Tibial artery (tissue), 4 donors: ENCODE data around the gene FH.
A peak's percentile ranks its signal among the peaks of the same experiment; 100 is the strongest.

Experiments
- DNase-seq, 2 donors: peaks; one replicate each; pipeline ENCODE4 v3.0.0-alpha.2; 2019
- H3K27ac ChIP-seq, 2 donors: fragments of 200-600 bp; sonication (generic) in 1 of 2; 1 replicate in 1 of 2; 2 replicates in 1 of 2; pipeline ENCODE4 v1.5.1; 2018 to 2019; ENCODE audit warnings: mild to moderate bottlenecking in 1 of 2
- H3K27me3 ChIP-seq, 2 donors: fragments of 200-600 bp; sonication (generic) in 1 of 2; one replicate each; pipeline versions ENCODE4 v1.5.1 to v1.6.0; 2016 to 2019
- H3K36me3 ChIP-seq, 3 donors: fragments of 200-600 bp; sonication (generic) in 2 of 3; one replicate each; pipeline ENCODE4 v1.5.1; 2016 to 2019; ENCODE audit warnings: mild to moderate bottlenecking in 2 of 3
- H3K4me1 ChIP-seq, 4 donors: fragments of 200-600 bp; sonication (generic) in 2 of 4; 1 replicate in 3 of 4; 2 replicates in 1 of 4; pipeline ENCODE4 v1.5.1; 2016 to 2019
- H3K4me3 ChIP-seq, 2 donors: fragments of 200-600 bp; sonication (generic) in 1 of 2; 1 replicate in 1 of 2; 2 replicates in 1 of 2; pipeline ENCODE4 v1.5.1; 2018 to 2019; ENCODE audit warnings: mild to moderate bottlenecking in 2 of 2
- H3K9me3 ChIP-seq, 3 donors: fragments of 200-600 bp; sonication (generic) in 1 of 3; one replicate each; pipeline ENCODE4 v1.5.1; 2016 to 2019
- intact Hi-C: fragments of 100-400 bp; cut with DNase I; formaldehyde crosslinking; loops from one replicate; pipeline ENCODE4 v1.15.0; 2023; ENCODE audit warnings: low total_unique reads
- TF ChIP-seq, protein P1 (sequence below), 2 experiments: fragments of 200-600 bp in 1 of 2; fragments of 450-650 bp in 1 of 2; IDR thresholded peaks; one replicate each; pipeline ENCODE4 v1.5.1; 2017 to 2019; ENCODE audit warnings: antibody characterized with exemption in 2 of 2, mild to moderate bottlenecking in 1 of 2, moderate library complexity in 1 of 2

Gene FH

GRCh38 chr1:241555526-241555925, 36.0 kb upstream of the FH start:
- H3K27ac ChIP-seq: no peak overlapping the region
- H3K27me3 ChIP-seq: no peaks in the 10 kb centered on the region
- no peaks in the 10 kb centered on the region for H3K9me3 ChIP-seq
- no peaks in the 10 kb centered on the region for H3K4me1 ChIP-seq
- no peak overlapping the region for H3K4me3 ChIP-seq
- H3K36me3 ChIP-seq: no peaks in the 10 kb centered on the region
- intact Hi-C loops: no loop called here
- no peak for DNase-seq
- TF ChIP-seq, protein P1, sequence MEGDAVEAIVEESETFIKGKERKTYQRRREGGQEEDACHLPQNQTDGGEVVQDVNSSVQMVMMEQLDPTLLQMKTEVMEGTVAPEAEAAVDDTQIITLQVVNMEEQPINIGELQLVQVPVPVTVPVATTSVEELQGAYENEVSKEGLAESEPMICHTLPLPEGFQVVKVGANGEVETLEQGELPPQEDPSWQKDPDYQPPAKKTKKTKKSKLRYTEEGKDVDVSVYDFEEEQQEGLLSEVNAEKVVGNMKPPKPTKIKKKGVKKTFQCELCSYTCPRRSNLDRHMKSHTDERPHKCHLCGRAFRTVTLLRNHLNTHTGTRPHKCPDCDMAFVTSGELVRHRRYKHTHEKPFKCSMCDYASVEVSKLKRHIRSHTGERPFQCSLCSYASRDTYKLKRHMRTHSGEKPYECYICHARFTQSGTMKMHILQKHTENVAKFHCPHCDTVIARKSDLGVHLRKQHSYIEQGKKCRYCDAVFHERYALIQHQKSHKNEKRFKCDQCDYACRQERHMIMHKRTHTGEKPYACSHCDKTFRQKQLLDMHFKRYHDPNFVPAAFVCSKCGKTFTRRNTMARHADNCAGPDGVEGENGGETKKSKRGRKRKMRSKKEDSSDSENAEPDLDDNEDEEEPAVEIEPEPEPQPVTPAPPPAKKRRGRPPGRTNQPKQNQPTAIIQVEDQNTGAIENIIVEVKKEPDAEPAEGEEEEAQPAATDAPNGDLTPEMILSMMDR (IDR thresholded peaks at IDR 0.05): no peak

DNA sequence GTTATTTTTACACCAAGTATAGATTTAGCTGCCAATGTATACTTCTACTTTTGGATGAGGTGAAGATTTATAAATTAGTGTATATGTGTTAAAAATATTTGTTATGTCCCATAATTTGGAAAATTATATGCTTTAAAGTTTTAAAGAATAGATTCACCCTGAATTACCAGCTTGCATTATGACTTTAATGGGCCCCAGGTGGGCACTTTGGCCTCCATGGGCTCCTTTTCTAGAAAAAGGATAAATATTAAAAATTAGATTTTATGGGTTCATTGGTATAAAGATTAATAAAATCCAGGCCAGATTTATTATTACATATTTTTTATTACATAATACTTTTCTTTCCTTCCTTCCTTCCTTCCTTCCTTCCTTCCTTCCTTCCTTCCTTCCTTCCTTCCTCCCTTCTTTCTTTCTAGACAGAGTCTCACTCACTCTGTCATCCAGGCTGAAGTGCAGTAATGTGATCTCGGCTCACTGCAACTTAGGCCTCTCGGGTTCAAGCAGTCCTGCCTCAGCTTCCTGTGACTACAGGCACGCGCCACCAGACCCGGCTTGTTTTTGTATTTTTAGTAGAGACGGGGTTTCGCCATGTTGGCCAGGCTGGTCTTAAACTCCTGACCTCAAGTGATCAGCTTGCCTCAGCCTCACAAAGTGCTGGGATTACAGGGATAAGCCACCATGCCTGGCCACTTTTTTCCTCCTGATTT, 34.5 kb upstream of the FH start:
- no peaks in the 10 kb centered on the region for H3K36me3 ChIP-seq
- DNase-seq: no peak
- H3K4me1 ChIP-seq: no peaks in the 10 kb centered on the region
- TF ChIP-seq, protein P1 (IDR thresholded peaks at IDR 0.05): no peak
- H3K27ac ChIP-seq: no peak overlapping the region
- intact Hi-C loops: no loop called here
- no peaks in the 10 kb centered on the region for H3K9me3 ChIP-seq
- no peak overlapping the region for H3K4me3 ChIP-seq
- no peaks in the 10 kb centered on the region for H3K27me3 ChIP-seq

- DNase-seq: peak in 1 of 2 donors; percentile 65
- Histone ChIP-seq H3K4me1 (no peaks in the 10 kb centered on the region), H3K9me3 (no peaks in the 10 kb centered on the region), H3K36me3 (no peaks in the 10 kb centered on the region), H3K27me3 (no peaks in the 10 kb centered on the region), H3K27ac (no peak overlapping the region), H3K4me3 (no peak overlapping the region)
- intact Hi-C loops: no loop called here
- TF ChIP-seq, protein P1 (IDR thresholded peaks at IDR 0.05): no peak
Observed at GRCh38 chr1:241551759-241552638, 32.4 kb upstream of the FH start.

DNA sequence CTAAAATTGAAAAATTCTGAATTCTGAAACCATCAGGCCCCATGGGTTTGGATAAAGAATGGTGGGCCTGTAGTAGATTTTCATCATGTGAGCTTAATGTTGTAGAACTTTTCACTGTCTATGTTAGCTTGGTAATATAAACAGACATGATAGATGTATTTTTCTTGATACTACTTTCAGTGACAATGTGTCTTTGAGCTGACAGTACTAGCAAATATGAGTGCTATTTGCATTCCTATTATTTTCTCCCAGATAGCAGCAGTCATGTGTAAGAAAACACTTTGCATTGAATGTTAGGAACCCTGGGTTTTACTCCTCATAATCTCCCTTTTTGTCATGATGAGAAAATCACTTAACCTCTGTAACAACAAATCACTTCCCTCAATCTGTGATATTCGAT, 30.8 kb upstream of the FH start:
- Histone ChIP-seq H3K27ac (no peak overlapping the region), H3K27me3 (no peaks in the 10 kb centered on the region), H3K4me3 (no peak overlapping the region), H3K9me3 (no peaks in the 10 kb centered on the region), H3K36me3 (no peaks in the 10 kb centered on the region), H3K4me1 (no peaks in the 10 kb centered on the region)
- intact Hi-C loops: no loop called here
- DNase-seq: no peak
- TF ChIP-seq, protein P1 (IDR thresholded peaks at IDR 0.05): no peak

- H3K27ac ChIP-seq: no peak overlapping the region
- no peak for DNase-seq
- TF ChIP-seq, protein P1 (IDR thresholded peaks at IDR 0.05): no peak
- no peaks in the 10 kb centered on the region for H3K9me3 ChIP-seq
- no peaks in the 10 kb centered on the region for H3K27me3 ChIP-seq
- intact Hi-C loops: no loop called here
- no peak overlapping the region for H3K4me3 ChIP-seq
- no peaks in the 10 kb centered on the region for H3K36me3 ChIP-seq
- no peaks in the 10 kb centered on the region for H3K4me1 ChIP-seq
Observed at GRCh38 chr1:241548008-241548407, 28.5 kb upstream of the FH start.
